ENCODE measurements around the gene NEIL1. TPM values are rescaled to one million over a fixed set of nuclear protein-coding genes. Genes with fewer than 3 reads are reported as not detected.

Gene NEIL1
- polyA plus RNA-seq, 1 experiment: 4.7 TPM

DNA sequence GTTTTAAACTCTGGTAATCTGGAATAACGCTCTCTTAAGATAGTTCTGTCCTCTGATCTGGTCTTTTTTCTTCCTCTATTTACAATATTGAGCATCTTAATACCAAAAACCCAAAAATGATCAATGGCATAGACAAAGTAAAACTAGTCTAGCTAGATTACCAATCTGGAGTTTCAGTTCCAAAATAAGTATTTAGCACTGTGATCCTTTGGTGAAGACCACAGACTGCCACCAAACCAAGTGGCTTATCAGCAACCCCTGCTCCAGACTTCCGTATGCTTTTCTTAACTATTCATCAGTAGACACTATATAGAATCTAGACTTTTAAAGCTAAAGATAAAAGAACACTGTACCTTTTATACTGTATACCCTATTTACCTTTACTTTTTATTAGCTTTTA lies 57.1 kb downstream of the NEIL1 start:
- TF ChIP-seq, protein P1, sequence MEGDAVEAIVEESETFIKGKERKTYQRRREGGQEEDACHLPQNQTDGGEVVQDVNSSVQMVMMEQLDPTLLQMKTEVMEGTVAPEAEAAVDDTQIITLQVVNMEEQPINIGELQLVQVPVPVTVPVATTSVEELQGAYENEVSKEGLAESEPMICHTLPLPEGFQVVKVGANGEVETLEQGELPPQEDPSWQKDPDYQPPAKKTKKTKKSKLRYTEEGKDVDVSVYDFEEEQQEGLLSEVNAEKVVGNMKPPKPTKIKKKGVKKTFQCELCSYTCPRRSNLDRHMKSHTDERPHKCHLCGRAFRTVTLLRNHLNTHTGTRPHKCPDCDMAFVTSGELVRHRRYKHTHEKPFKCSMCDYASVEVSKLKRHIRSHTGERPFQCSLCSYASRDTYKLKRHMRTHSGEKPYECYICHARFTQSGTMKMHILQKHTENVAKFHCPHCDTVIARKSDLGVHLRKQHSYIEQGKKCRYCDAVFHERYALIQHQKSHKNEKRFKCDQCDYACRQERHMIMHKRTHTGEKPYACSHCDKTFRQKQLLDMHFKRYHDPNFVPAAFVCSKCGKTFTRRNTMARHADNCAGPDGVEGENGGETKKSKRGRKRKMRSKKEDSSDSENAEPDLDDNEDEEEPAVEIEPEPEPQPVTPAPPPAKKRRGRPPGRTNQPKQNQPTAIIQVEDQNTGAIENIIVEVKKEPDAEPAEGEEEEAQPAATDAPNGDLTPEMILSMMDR (IDR thresholded peaks at IDR 0.05; ENCODE audit: insufficient read depth, low read depth, low read length): no peak
- CTCF ChIA-PET: no interaction called here
- no peak for DNase-seq (ENCODE audit: low read depth)
- H3K27me3 ChIP-seq (ENCODE audit: control insufficient read depth, insufficient read depth, low read length): no peaks in the 10 kb centered on the region
- POLR2A ChIA-PET: no interaction called here
- H3K4me3 ChIP-seq (ENCODE audit: low read depth, low read length): no peak overlapping the region
- peaks cover 6% of the 10 kb centered on the region for H3K36me3 ChIP-seq (ENCODE audit: control insufficient read depth, insufficient read depth, low read length)

Other genes starting within 250 kb of the NEIL1 start
- 2.5 and 4.5 TPM in 2 replicates for gene C15orf39, start 145.2 kb upstream of the NEIL1 start, polyA plus RNA-seq (2011; rRNA removed)
- gene GOLGA6C, start 88.7 kb upstream of the NEIL1 start, polyA plus RNA-seq (2011; rRNA removed): not detected in 2 replicates
- not detected in 2 replicates for gene GOLGA6D, start 64.2 kb upstream of the NEIL1 start, polyA plus RNA-seq (2011; rRNA removed)
- gene COMMD4, start 11.0 kb upstream of the NEIL1 start, polyA plus RNA-seq (2011; rRNA removed): 80.4 and 142 TPM in 2 replicates
- 42.5 and 82.5 TPM in 2 replicates for gene MAN2C1, start 21.6 kb downstream of the NEIL1 start, polyA plus RNA-seq (2011; rRNA removed)
- 24.8 and 39.5 TPM in 2 replicates for gene SIN3A, start 104.7 kb downstream of the NEIL1 start, polyA plus RNA-seq (2011; rRNA removed)
- 48.6 and 55.5 TPM in 2 replicates for gene PTPN9, start 232.3 kb downstream of the NEIL1 start, polyA plus RNA-seq (2011; rRNA removed)

Measured in BJ (cell line).